AG04449 (cell line): ENCODE results near the gene NACC1.

Source experiments
- CTCF ChIA-PET: fragments of 350-600 bp; formaldehyde crosslinking; extraction: SDS; loops from one replicate; lab custom pipeline; 2021; ENCODE audit warnings: antibody characterized with exemption; lab: Yijun Ruan, JAX
- POLR2A ChIA-PET: fragments of 400-600, 350-600 bp; formaldehyde crosslinking; extraction: SDS; loops from one replicate; lab custom pipeline; 2020; ENCODE audit warnings: antibody characterized with exemption, inconsistent platforms; lab: Yijun Ruan, JAX
- DNase-seq: peaks from one replicate; pipeline ENCODE4 v3.0.0-alpha.2; 2010; ENCODE audit warnings: low read depth, low spot score
- H3K4me3 ChIP-seq: 2 replicates; pipeline ENCODE4 v1.5.1; 2011; ENCODE audit warnings: low read depth, mild to moderate bottlenecking, control low read depth, low read length
- TF ChIP-seq, protein P1 (sequence below): IDR thresholded peaks from one replicate; pipeline ENCODE4 v1.5.1; 2011; ENCODE audit warnings: mild to moderate bottlenecking, moderate library complexity, low read length, control low read depth, inconsistent platforms; ENCODE audit not compliant: insufficient read depth; ENCODE audit errors: missing control alignments

Gene NACC1

DNA sequence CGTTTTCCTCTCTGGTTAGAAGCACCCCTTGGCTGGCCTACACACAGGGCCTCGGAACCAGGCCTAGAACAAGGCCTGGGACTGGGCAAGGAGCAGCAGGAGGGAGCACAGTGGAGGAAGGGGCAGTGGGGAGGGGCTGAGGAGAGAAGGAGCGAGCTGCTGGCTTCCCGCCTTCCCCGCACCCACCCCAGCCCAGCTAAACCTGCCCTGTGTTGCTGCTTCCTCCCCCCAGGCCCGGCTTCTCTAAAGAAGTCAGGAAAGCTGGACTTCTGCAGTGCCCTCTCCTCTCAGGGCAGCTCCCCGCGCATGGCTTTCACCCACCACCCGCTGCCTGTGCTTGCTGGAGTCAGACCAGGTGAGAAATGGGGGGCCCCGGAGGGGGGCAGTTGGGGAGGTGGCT lies 39.7 kb upstream of the NACC1 start:
- TF ChIP-seq, protein P1, sequence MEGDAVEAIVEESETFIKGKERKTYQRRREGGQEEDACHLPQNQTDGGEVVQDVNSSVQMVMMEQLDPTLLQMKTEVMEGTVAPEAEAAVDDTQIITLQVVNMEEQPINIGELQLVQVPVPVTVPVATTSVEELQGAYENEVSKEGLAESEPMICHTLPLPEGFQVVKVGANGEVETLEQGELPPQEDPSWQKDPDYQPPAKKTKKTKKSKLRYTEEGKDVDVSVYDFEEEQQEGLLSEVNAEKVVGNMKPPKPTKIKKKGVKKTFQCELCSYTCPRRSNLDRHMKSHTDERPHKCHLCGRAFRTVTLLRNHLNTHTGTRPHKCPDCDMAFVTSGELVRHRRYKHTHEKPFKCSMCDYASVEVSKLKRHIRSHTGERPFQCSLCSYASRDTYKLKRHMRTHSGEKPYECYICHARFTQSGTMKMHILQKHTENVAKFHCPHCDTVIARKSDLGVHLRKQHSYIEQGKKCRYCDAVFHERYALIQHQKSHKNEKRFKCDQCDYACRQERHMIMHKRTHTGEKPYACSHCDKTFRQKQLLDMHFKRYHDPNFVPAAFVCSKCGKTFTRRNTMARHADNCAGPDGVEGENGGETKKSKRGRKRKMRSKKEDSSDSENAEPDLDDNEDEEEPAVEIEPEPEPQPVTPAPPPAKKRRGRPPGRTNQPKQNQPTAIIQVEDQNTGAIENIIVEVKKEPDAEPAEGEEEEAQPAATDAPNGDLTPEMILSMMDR: no peak
- ChIA-PET CTCF (interaction anchor here (0.9 to 30.9 kb wide), 9 partner anchors 8 to 113 kb away, joined by 3 to 573 read pairs (median 5); no protein-coding TSS in a partner anchor), POLR2A (no interaction called here)
- DNase-seq: no peak
- H3K4me3 ChIP-seq: no peak overlapping the region

DNA sequence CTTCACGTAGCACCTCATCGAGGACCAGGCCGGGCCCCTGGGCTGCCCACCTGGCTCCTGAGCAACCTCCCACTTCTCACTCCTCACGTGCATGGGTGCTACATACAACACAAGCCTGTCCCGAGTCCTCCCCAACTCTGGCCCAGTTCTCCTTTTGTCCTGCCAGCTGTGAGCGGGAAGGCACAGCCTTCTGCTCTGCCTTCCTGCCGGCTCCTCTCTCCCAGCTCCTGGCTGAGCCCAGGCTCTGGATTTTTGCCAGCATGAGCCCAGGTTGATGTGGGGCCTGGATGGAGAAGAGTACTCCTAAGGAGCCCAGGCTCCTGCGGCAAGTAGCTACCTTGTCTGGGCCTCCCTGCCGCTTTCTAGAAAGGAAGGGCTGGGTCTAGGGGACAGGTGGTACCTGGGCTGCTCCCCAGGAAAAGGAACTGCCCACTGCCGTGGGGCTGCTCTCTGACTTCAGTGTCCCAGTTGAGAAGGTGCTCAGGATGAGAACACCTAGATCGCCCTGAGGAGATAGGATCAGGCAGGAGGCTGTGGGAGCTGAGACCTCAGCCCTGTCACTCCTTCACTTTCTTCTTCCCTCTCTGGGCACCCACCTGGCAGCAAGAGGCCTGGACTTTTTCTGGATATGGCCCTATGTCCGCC lies 39.0 kb upstream of the NACC1 start:
- TF ChIP-seq, protein P1: no peak
- POLR2A ChIA-PET: no interaction called here
- H3K4me3 ChIP-seq: no peak overlapping the region
- no peak for DNase-seq
- CTCF ChIA-PET: interaction anchor here (0.9 to 30.9 kb wide), 9 partner anchors 9 to 114 kb away, joined by 3 to 573 read pairs (median 5); no protein-coding TSS in a partner anchor

DNA sequence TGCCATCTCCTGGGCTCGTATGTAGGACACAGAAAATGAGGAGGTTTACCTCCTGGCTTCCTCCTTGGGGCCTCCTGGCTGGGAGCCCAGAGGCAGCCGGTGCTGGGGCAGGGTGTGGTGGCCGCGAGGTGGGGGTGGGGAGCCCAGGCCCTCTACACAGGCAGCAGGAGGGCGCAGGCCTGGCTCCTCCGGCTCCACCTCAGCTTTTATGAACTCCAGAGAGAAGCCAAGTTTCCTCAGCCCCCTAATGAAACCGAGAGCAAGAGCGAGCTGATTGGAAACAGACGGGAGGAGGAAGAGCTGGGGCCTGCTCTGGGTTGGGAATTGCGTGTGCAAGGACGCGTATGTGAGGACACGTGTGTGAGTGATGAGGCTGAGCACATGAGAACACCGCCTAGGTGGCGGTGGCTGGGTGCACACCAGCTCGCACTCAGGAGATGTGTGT lies 38.5 kb upstream of the NACC1 start:
- POLR2A ChIA-PET: no interaction called here
- H3K4me3 ChIP-seq: no peak overlapping the region
- no peak for DNase-seq
- TF ChIP-seq, protein P1: no peak
- CTCF ChIA-PET: interaction anchor here (0.9 to 30.9 kb wide), 7 partner anchors 9 to 114 kb away, joined by 3 to 573 read pairs (median 9); no protein-coding TSS in a partner anchor

DNA sequence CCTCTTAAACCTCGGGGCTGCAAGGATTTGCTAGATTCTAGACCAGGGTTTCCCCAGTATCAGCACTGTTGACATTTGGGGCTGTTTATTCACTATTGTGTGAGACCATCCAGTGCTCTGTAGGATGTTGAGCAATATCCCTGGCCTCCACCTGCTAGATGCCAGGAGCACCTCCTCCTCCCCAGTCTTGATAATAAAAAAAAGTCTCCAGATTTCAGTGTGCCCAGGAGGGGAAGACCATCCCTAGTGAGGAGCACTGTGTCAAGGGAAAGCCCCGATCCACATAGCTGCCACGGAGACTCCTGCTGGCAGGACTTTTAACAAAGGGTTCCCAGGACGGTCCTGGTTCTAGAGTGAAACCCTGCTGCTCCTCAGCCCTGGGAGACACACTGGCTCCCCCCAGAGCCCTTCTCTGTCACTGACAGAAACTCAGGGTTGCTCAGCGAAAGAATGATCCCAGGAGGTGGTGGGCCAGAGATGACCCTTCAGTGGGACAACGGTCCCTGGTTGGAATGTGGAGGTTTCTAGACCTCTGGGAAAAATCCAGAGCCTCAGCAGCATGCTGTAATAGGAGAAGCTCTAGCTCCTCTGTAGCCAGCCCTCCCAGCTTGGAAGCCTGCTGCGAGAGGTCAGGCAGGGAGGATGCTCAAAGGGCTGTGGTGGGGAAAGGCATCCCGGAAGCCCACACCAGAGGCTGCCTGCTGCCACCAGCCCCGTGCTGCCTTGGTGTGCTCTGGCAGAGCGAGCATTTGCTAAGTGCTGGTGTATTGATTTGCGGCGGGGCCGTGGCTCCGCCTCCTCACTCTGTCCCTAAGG lies 35.7 kb upstream of the NACC1 start:
- POLR2A ChIA-PET: interaction anchor here (0.5 kb wide), 1 partner anchor 31 kb away, joined by 4 read pairs; no protein-coding TSS in a partner anchor
- no peak for DNase-seq
- CTCF ChIA-PET: interaction anchor here (0.7 to 30.9 kb wide), 11 partner anchors 10 to 117 kb away, joined by 3 to 573 read pairs (median 4); partner anchors contain the start of gene NACC1
- TF ChIP-seq, protein P1: peak; percentile 58
- H3K4me3 ChIP-seq: no peak overlapping the region

DNA sequence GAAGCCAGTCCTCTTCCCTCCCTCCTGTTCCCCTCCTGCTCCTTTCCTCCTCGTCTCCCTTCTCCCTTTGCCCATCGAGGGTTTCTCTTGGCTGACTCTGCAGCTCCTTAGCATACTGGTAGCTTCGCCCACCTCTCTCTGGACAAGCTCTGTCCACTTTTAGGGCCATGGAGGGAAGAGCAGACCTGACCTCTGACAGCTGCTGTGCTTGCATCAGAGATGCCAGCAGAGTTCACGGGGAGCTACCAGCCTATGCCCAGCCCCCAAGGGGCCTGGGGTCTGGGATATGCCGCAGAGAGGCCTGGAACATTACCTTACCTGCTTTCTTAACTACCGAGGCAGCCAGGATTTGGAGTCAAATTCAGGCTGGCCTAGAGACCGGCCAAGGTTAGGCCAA lies 35.1 kb upstream of the NACC1 start:
- TF ChIP-seq, protein P1: no peak
- ChIA-PET POLR2A (no interaction called here), CTCF (interaction anchor here (1.0 to 30.9 kb wide), 9 partner anchors 10 to 117 kb away, joined by 3 to 573 read pairs (median 13); partner anchors contain the start of gene NACC1)
- H3K4me3 ChIP-seq: no peak overlapping the region
- DNase-seq: no peak
